MV-4-11 (cell line): ENCODE measurements around the gene GNAT1.
A peak's percentile ranks its signal among the peaks of the same experiment; 100 is the strongest.

ENCODE experiments used
- DNase-seq: peaks from one replicate; lab custom pipeline; 2025; lab: John Stamatoyannopoulos, UW

GNAT1 gene

DNA sequence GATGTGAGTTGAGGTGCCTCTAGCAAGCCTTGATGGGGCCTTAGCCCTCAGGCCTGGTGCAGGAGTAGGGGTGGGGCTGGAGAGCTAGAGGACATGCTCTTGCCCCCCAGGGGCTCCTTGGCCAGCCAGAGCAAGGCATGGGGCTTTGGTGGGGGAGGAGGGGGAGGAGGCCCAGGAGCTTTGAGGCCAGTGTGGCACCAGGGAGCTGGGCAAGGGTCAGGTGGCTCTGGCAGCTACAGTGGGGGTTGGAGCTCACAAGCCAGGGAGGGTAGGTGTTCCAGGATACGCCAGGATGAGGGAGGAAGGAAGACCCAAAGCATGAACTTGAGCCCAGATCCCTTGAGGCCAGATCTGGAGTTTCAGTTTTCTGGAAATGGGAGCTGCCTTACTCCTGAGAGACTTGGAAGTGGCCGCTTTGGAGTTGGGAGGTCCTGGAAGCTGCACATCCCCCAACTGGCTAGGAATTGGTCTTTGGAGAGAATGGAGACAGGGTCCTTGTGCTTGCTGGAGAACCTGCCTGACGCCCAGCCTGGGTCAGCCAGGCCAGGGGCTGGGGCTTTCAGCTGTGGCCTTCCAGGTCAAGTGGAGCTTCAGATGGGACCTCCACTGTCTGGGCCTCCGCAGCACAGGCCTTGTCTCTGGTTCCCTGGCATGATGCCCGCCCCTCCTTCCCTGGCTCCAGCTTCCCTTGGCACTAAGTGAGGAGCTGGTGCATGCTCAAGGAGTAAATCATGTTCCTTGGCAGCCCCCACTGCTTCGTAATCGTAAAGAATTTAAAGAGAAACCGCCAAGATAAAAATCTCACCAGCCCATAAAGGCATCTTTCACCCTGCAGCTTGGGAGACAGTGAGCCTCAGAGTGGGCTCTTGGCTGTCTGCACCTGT, 27.6 kb upstream of the GNAT1 start:
- no peak for DNase-seq

DNA sequence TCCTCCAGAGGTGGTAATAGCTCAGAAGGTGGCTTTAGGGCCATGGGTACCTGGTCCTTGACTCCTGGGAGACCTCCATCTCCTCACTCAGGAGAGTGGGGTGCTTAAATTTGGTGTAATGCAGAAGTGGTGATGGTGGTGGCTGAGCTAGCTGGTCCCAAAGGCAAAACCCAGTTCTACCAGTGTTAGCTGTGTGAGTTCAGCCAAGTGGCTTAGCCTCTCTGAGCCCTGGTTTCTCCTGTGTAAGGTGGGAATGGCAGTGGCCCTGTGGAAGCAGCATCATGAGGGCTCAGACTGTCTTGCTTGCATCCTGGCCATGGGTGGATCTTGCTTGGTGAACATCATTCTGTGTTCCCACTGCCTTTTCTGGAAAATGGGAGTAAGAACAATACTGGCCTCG, 26.9 kb upstream of the GNAT1 start:
- no peak for DNase-seq

GRCh38 chr3:50164984-50165909, 26.2 kb upstream of the GNAT1 start:
- no peak for DNase-seq

DNA sequence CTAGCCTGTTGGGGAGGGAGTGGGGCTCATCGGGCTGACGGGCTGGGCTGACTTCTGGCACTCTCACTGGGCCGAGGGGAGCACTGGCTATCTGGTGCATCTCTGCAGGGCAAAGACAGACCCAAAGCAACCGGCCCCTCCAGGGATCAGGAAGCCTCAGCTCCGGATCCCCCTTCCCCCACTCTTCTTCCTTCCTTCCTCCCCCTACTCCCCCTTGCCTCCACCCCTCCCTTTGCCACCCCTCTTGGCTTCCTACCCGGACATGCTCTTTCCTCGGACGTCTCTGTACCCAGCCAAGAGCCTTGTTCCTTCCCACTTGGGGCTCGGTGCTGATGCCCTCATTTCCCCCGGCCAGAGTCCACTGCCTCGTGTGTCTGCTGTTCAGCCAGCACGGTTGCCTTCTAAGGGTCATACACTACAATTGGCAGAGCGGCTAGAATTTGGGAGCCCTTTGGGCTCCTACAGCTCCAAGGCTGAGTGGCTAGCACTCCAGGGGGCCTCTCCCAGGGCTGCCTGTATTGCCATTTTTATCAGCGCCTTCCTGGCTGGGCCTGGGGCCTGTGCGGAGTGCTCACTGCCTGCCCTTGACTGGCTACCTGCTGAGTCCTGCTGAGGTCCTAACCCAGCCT, 25.4 kb upstream of the GNAT1 start:
- no peak for DNase-seq

DNA sequence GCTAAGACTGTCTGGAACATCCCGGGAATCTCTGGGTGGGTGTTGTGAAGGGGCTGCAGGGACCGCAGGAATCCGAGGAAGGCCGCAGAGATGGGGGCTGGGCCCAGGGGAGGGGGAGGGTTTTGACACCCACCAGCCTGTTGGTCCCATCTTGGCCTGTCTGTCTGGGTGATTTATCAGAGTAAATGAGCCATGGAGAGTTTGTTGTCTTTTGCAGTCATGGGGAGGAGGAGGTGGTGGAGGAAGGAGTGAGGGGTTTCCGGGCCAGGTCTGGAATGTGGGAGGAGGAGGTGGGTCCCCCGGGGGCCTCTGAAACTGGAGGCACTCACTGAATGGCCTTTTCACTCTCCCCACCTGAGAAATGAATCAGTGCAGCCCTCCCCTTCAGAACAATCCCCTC, 24.8 kb upstream of the GNAT1 start:
- DNase-seq: no peak

GRCh38 chr3:50167069-50167840, 24.2 kb upstream of the GNAT1 start:
- no peak for DNase-seq

GRCh38 chr3:50167841-50168209, 23.6 kb upstream of the GNAT1 start:
- no peak for DNase-seq

GRCh38 chr3:50168388-50168787, 23.0 kb upstream of the GNAT1 start:
- DNase-seq: no peak

- no peak for DNase-seq
Observed at GRCh38 chr3:50168791-50169190, 22.6 kb upstream of the GNAT1 start.

DNA sequence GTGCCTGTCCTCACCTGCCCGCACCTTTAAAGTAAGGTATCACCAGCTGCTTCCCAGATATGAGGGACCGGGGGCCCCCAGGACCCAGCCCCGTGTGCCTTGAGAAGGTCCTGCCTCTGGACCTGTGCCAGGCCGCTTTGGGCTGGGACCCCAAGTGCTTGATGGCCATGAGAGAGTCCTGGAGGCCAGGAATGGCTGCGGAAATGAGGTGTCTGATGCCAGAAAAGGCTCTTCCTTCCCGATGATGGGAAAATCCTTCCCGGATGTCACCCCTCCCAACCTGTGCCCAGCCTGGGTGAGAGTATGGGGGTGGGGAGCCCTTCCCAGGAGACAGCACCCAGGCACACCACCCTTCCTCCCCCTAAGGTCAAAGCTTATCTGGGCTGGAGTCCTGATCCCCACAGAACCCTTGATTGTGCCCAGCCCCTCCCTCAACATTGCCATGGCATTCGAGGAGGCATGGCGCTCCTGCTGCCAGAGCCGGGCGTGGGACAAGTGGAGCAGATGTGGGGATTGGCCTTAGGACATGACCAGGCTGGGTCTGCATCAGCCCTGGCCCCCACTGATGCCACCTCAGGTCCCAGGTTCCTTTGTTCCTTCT, 22.1 kb upstream of the GNAT1 start:
- DNase-seq: no peak

GRCh38 chr3:50169858-50170257, 21.6 kb upstream of the GNAT1 start:
- DNase-seq: no peak

- peak; percentile 8 for DNase-seq
Observed at GRCh38 chr3:50170689-50171088, 20.7 kb upstream of the GNAT1 start.

- no peak for DNase-seq
Observed at GRCh38 chr3:50171540-50172301, 19.7 kb upstream of the GNAT1 start.

DNA sequence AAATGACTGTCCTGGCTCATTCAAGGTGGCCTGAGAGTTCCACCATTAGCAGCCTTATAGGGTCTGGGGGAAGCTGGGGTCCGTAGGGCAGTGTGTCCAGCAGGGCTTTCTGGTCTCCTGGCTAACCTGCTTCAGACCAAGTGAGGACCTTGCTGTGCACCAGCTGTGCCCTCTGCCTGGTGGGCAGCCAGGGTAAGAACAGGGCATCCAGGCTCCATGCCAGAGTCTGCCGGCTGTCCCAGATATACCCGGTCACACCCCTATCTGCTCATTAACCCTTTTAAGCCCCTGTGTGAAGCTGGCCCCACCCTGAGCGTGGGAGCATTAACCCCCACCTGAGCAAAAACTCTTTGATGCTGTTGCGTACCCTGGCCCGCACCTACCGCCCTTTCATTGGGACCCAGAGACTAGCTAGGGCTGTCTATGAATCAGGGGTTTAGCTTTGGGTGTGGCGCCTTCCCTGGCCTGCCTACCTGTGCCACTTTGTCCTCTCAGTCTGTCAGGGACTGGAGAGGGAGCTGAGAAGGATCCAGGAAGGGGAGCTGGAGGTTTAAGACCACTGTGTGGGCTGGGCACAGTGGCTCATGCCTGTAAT, 18.7 kb upstream of the GNAT1 start:
- DNase-seq: no peak

DNA sequence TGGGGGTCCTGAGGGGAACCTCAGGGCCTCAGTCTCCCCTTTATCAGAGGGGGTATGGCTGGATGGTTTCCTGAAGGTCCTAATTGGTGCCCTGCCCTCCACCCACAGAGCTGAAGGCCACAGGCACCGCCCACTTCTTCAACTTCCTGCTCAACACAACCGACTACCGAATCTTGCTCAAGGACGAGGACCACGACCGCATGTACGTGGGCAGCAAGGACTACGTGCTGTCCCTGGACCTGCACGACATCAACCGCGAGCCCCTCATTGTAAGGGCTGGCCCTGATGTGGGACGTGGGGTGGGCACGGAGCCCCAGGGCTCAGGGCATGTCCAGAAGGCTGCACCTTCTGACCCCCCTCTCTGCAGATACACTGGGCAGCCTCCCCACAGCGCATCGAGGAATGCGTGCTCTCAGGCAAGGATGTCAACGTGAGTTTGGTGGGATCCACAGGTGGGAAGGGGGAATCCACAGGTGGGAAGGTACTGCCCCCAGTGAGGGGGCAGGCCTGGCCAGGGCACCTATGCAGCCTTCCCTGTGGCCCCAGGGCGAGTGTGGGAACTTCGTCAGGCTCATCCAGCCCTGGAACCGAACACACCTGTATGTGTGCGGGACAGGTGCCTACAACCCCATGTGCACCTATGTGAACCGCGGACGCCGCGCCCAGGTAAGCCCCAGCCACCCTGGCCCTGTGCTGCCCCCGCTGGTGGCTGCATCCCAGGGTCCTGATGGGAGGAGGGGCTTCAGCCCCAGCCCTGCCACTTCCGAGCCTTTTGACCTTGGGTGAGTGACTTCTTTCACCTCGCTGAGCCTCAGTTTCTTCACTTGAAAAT, 17.5 kb upstream of the GNAT1 start:
- peak; percentile 40 for DNase-seq

DNA sequence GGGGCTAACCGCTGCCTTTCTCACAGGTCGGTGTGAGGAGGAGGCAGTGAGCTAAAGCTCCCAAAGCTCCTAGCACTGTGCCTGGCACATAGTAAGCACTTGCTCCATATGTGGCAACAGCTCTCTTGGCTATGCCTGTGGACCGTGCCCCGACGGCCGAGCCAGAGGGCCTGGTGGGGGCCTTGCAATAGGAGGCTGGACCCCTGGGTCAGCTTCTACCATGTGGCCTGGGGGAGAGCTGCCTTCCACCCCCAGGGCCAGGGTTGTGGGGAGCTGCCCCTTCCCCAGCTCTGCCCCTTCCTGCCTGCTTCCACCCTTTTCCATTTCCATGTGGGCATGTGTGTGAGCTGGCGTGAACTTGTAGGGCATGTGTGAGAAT, 16.9 kb upstream of the GNAT1 start:
- DNase-seq: no peak

GRCh38 chr3:50174947-50175524, 16.4 kb upstream of the GNAT1 start:
- no peak for DNase-seq

- no peak for DNase-seq
Observed at GRCh38 chr3:50177346-50177745, 14.1 kb upstream of the GNAT1 start.

GRCh38 chr3:50179710-50180109, 11.7 kb upstream of the GNAT1 start:
- DNase-seq: no peak
